Activated T-helper 17 cell treated with anti-CD3 and anti-CD28 coated beads, Interleukin-2, amount 50 U/mL, for 72 hours (primary cell): ENCODE measurements around the gene ZNF692. TPM values are rescaled to one million over a fixed set of nuclear protein-coding genes. Genes with fewer than 3 reads are reported as not detected.

Experiments
- ATAC-seq: fragments of 150-1000 bp; cut with Tn5 transposase; replicated peaks from 2 replicates; pipeline ENCODE4 v1.10.0; 2021; ENCODE audit warnings: mild to moderate bottlenecking, moderate library complexity
- H3K27ac Mint-ChIP-seq: one replicate; pipeline ENCODE4 v1.8.0; 2022; ENCODE audit warnings: mixed read lengths
- H3K27me3 Mint-ChIP-seq: one replicate; pipeline ENCODE4 v1.8.0; 2022; ENCODE audit warnings: mixed read lengths
- H3K36me3 Mint-ChIP-seq: one replicate; pipeline ENCODE4 v1.8.0; 2022; ENCODE audit warnings: low read depth, mild to moderate bottlenecking, mixed read lengths
- H3K4me1 Mint-ChIP-seq: one replicate; pipeline ENCODE4 v1.8.0; 2022; ENCODE audit warnings: mixed read lengths
- H3K4me3 Mint-ChIP-seq: one replicate; pipeline ENCODE4 v1.8.0; 2022; ENCODE audit warnings: mild to moderate bottlenecking, mixed read lengths
- H3K9me3 Mint-ChIP-seq: one replicate; pipeline ENCODE4 v1.8.0; 2022; ENCODE audit warnings: mixed read lengths
- total RNA-seq, 2 donors: library from RNA; stranded (reverse); gene quantifications; one replicate each; pipeline ENCODE4 v1.2.3, GENCODE V29; 2022

The ZNF692 gene
- total RNA-seq, 2 donors from 2014 or later = 103 to 108 TPM

DNA sequence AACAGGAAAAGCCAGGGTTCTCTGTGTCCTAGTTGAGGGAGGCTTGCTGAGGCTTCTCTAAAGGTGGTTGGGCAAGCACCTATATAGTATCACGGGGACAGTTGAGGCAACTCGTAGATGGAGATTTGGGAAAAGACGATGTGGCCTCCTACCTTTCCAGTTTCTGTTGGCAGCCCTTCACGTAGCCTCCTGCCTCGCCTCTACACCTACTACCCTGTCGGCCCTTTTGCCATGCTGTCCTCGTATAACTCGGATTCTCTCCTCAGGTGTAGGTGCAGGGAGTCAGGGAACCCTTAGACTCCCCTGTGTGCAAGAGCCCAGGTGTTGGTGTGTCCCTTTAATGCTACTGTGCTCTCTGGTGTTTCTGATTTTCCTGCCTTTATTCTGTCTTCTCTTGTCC is 10.3 kb downstream of the ZNF692 start:
- H3K9me3 Mint-ChIP-seq = no peaks in the 10 kb centered on the region
- no peaks in the 10 kb centered on the region for H3K27me3 Mint-ChIP-seq
- ATAC-seq = no peak
- H3K36me3 Mint-ChIP-seq = peaks cover 57% of the 10 kb centered on the region
- peaks cover 4% of the 10 kb centered on the region for H3K4me1 Mint-ChIP-seq
- H3K27ac Mint-ChIP-seq = no peak overlapping the region
- H3K4me3 Mint-ChIP-seq = no peak overlapping the region

DNA sequence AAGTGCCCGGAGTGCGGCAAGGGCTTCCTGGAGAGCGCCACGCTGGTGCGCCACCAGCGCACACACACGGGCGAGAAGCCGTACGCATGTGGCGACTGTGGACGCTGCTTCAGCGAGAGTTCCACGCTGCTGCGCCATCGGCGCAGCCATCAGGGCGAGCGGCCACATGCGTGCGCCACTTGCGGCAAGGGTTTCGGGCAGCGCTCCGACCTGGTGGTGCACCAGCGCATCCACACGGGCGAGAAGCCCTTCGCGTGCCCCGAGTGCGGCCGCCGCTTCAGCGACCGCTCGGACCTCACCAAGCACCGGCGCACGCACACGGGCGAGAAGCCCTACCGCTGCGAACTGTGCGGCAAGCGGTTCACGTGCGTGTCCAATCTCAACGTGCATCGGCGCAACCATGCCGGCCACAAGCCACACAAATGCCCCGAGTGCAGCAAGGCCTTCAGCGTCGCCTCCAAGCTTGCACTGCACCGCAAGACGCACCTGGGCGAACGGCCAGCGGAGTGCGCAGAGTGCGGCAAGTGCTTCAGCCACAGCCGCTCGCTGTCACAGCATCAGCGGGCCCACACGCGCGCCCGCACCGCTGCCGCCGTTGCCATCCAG is 10.8 kb downstream of the ZNF692 start:
- Mint-ChIP-seq H3K9me3 (no peaks in the 10 kb centered on the region), H3K27ac (no peak overlapping the region), H3K27me3 (no peaks in the 10 kb centered on the region), H3K4me3 (no peak overlapping the region), H3K4me1 (peaks cover 4% of the 10 kb centered on the region), H3K36me3 (peaks cover 58% of the 10 kb centered on the region)
- ATAC-seq = no peak

DNA sequence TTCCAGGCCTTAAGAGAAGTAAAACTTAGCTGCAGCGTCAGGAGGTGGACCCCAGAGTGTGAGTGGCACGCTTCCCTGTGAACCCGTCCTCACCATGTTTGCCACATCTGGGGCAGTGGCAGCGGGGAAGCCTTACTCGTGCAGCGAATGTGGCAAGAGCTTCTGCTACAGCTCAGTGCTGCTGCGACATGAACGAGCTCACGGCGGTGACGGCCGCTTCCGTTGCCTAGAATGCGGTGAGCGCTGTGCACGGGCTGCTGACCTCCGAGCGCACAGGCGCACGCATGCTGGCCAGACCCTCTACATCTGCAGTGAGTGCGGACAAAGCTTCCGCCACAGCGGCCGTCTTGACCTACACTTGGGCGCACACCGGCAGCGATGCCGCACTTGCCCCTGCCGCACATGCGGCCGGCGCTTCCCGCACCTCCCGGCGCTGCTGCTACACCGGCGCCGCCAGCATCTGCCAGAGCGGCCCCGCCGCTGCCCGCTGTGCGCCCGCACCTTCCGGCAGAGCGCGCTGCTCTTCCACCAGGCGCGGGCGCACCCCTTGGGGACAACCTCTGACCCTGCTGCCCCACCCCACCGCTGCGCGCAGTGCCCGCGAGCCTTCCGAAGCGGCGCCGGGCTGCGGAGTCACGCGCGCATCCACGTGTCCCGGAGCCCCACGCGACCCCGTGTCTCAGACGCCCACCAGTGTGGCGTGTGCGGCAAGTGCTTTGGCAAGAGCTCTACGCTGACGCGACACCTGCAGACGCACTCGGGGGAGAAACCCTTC is 11.5 kb downstream of the ZNF692 start:
- no peak overlapping the region for H3K27ac Mint-ChIP-seq
- no peak for ATAC-seq
- H3K27me3 Mint-ChIP-seq = no peaks in the 10 kb centered on the region
- peaks cover 58% of the 10 kb centered on the region for H3K36me3 Mint-ChIP-seq
- H3K9me3 Mint-ChIP-seq = no peaks in the 10 kb centered on the region
- H3K4me1 Mint-ChIP-seq = peaks cover 5% of the 10 kb centered on the region
- no peak overlapping the region for H3K4me3 Mint-ChIP-seq

DNA sequence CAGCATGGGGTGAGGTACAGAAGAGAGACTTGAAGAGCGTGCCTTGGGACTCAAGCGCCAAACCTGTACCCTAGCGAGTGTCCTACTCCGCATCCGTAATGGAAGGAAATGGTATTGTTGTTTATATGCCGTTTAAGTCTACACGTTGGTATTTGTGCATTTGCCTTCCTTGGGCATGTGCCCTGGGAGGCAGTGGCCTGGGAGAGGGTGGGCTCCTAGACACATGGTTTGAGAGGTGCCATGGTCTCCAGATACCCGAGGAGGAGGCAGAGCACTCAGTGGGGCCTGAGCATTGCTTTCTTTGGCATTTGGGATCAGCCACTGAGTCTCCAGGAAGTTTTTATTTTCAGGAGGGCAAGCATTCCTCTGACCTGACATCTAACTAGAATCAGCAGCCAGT is 14.4 kb downstream of the ZNF692 start:
- Mint-ChIP-seq H3K9me3 (no peaks in the 10 kb centered on the region), H3K27ac (no peak overlapping the region), H3K27me3 (no peaks in the 10 kb centered on the region), H3K36me3 (peaks cover 56% of the 10 kb centered on the region), H3K4me3 (no peak overlapping the region), H3K4me1 (peaks cover 15% of the 10 kb centered on the region)
- ATAC-seq = no peak

DNA sequence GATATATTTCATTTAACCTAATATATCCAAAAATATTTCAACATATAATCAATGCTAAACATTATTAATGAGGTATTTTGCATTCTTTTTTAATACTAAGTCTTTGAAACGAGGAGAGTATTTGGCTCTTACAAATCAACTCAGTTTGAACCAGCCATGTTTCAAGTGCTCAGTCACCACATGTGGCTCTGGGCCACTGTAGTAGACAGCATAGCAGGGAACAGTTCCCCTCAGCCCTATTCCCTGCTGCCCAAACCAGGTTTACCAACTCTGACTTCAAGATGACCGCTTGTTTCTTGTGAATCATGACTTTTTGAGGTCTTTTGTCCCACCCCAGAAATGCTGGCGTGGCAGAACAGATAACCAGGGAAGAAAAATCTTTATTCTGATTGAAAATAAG is 15.2 kb downstream of the ZNF692 start:
- H3K36me3 Mint-ChIP-seq = peaks cover 51% of the 10 kb centered on the region
- peaks cover 11% of the 10 kb centered on the region for H3K4me1 Mint-ChIP-seq
- H3K27me3 Mint-ChIP-seq = no peaks in the 10 kb centered on the region
- H3K9me3 Mint-ChIP-seq = no peaks in the 10 kb centered on the region
- no peak overlapping the region for H3K27ac Mint-ChIP-seq
- no peak for ATAC-seq
- H3K4me3 Mint-ChIP-seq = no peak overlapping the region

DNA sequence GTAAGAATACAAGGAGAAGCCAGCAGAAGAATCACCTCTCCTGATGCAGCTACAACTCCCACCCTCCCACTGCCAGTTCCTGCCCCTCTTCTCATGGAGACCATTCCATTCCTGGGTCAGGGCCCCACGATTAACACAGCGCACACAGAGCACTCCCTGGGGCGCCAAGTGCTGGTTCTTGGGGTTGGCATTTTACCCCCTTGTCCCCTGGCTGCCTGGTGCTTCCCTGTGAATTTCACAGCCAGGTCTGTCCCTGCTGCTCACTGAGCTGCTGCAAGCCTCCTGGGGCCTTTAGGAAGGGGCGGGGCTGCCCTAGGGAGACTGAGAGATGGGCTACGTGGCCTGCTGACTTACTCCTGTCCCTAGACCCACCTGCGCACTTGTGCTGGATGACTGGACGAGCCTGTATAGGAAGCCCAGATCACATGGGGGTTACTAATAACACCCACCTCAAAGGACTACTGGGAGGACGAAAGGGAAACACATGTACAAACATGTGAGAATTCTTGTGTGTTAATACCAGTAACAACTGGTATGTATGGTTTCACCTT is 16.0 kb downstream of the ZNF692 start:
- peak overlapping the region; percentile 26 for H3K27ac Mint-ChIP-seq
- H3K27me3 Mint-ChIP-seq = no peaks in the 10 kb centered on the region
- H3K4me3 Mint-ChIP-seq = no peak overlapping the region
- H3K4me1 Mint-ChIP-seq = peaks cover 11% of the 10 kb centered on the region
- no peaks in the 10 kb centered on the region for H3K9me3 Mint-ChIP-seq
- H3K36me3 Mint-ChIP-seq = peaks cover 46% of the 10 kb centered on the region
- no peak for ATAC-seq

DNA sequence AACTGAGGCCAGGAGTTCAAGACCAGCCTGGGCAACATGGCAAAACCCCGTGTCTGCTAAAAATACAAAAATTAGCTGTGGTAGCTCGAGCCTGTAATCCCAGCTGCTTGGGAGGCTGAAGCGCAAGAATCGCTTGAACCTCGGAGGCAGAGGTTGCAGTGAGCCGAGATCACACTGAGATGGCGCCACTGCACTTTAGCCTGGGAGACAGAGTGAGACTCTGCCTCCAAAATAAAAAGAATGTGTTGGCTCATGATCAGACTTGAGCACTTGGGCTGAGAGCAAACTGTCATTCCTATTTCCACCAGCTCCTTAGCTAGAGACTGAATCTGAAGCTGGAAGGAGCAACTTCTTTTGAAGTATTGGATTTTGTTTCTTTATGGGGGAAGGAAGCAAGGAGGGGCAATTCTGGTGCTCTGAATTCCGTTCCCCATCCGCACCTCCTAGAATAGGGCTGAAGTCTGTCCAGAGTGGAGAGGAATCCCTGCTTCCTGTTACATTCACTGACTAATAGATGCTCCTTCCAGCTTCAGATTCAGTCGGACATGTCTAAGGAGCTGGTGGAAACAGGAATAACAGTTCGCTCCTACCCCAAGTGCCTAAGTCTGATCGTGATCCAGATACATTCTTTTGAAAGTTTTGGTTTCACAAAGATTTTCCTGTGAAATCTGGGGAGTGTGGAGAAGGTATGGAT is 17.0 kb downstream of the ZNF692 start:
- Mint-ChIP-seq H3K36me3 (peaks cover 42% of the 10 kb centered on the region), H3K4me1 (peaks cover 11% of the 10 kb centered on the region), H3K9me3 (no peaks in the 10 kb centered on the region), H3K27me3 (no peaks in the 10 kb centered on the region), H3K27ac (peak overlapping the region; percentile 26), H3K4me3 (peak overlapping the region; percentile 32)
- no peak for ATAC-seq

DNA sequence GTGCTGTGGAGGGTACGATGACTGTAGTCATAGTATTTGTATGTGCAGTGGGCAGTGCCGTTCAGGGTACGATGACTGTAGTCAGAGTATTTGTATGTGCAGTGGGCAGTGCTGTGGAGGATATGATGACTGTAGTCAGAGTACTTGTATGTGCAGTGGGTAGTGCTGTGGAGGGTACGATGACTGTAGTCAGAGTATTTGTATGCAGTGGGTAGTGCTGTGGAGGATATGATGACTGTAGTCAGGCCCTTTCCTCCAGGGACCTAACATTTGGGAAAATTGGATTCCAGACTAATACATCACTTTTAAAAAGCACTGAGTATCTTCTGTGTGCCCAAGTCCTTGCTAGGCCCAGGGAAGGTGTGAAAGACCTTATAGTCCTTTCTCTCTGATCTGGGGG is 17.9 kb downstream of the ZNF692 start:
- H3K4me3 Mint-ChIP-seq = peak overlapping the region; percentile 32
- H3K9me3 Mint-ChIP-seq = no peaks in the 10 kb centered on the region
- H3K4me1 Mint-ChIP-seq = peaks cover 11% of the 10 kb centered on the region
- H3K27ac Mint-ChIP-seq = no peak overlapping the region
- H3K27me3 Mint-ChIP-seq = no peaks in the 10 kb centered on the region
- no peak for ATAC-seq
- peaks cover 33% of the 10 kb centered on the region for H3K36me3 Mint-ChIP-seq

DNA sequence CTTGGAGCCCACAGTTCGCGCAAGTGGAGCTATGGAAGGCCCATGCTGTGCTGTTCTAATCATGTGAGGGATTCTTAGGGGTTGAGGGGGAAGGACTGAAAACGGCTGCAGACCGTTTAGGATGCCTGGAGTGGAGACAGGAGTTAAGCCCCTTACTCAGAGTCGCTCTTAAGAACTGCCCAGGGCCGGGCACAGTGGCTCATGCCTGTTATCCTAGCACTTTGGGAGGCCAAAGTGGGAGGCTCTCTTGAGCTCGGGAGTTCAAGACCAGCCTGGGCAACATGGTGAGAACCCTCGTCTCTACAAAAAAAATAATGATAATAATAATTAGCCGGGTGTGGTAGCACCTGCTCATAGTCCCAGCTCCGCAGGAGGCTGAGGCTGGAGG is 19.7 kb downstream of the ZNF692 start:
- no peaks in the 10 kb centered on the region for H3K27me3 Mint-ChIP-seq
- H3K9me3 Mint-ChIP-seq = no peaks in the 10 kb centered on the region
- no peak for ATAC-seq
- peaks cover 15% of the 10 kb centered on the region for H3K36me3 Mint-ChIP-seq
- H3K4me3 Mint-ChIP-seq = no peak overlapping the region
- H3K27ac Mint-ChIP-seq = peak overlapping the region; percentile 90
- H3K4me1 Mint-ChIP-seq = peaks cover 11% of the 10 kb centered on the region

DNA sequence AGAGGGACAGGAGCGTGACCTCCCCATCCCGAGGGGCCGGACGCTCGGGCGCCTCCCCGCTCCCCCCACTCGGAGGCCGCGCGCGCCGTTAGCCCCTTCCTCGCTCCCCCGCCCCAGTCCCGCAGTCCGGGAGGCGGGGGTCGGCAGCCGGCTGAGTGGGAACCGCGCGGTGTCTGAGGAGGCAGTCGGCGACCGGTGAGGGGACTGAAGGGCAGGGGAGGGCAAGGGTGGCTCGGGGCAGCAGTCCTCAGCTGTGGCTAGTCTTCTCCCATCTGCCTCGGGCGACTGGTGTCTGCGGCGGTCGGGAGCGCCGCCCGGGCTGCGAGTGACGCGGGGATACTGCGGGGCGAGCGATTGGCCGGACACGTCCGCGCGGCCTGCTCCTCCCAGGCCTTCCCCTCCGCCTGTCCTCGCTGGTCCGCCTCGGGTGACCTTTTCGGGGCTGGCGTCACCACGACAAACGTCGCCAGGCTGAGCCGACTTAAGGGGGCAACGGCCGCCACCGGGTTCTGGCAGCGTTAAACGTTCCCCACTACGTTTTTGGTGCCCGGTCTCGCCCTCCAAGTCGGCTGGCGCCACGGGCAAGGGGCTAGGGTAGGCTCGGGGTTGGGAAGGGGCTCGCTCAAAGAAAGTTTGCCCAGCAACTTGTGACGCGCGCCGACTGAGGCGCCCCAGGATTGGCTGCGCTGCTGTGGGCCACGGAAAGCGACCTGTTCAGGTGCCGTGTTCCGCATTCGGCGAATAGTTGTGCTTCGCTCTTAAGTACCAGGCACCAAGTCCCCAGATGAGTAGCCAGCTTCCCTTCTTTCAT is 20.3 kb downstream of the ZNF692 start:
- Mint-ChIP-seq H3K27me3 (no peaks in the 10 kb centered on the region), H3K4me1 (peaks cover 11% of the 10 kb centered on the region), H3K27ac (peak overlapping the region; percentile 90), H3K36me3 (peaks cover 9% of the 10 kb centered on the region), H3K9me3 (no peaks in the 10 kb centered on the region), H3K4me3 (no peak overlapping the region)
- peak; percentile 75 for ATAC-seq

DNA sequence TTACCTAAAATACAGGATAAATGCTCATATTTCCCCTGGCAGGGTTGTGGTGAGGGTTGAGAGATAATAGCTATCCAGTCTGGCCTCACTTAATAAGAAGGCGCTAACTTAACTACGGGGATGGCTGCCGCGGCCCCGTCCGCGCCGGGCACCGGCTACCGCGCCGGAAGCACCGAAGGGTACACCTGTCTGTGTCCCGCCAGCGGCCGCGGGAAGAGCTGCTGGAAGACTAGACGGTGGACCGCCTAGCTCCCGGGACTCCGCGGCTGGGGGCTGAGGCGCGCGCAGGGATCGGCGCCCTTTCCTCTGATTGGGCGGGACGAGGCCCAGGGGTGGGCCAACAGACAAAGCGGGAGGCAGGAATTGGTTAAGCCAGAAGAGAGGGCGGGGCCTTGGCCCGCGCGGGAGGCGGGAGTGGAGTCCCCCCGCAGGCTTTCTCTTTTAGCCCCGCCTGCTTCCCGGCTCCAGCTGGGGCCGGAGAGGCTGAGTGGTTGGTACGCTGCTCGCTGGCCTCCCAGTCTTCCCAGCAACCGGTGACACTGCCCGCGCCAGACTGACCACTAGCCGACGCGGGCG is 21.0 kb downstream of the ZNF692 start, which contains the start of gene ZNF672:
Gene ZNF672, plus strand, starts transcription at position 444 of the 576 bp plus-strand sequence. CDS start 9,051 bp downstream, outside the sequence.
- ATAC-seq = peak; percentile 86
- Mint-ChIP-seq H3K9me3 (no peaks in the 10 kb centered on the region), H3K36me3 (peaks cover 8% of the 10 kb centered on the region), H3K27me3 (no peaks in the 10 kb centered on the region), H3K4me1 (peaks cover 11% of the 10 kb centered on the region), H3K27ac (peak within 1 kb of the TSS; percentile 90), H3K4me3 (no peak within 1 kb of the TSS)

DNA sequence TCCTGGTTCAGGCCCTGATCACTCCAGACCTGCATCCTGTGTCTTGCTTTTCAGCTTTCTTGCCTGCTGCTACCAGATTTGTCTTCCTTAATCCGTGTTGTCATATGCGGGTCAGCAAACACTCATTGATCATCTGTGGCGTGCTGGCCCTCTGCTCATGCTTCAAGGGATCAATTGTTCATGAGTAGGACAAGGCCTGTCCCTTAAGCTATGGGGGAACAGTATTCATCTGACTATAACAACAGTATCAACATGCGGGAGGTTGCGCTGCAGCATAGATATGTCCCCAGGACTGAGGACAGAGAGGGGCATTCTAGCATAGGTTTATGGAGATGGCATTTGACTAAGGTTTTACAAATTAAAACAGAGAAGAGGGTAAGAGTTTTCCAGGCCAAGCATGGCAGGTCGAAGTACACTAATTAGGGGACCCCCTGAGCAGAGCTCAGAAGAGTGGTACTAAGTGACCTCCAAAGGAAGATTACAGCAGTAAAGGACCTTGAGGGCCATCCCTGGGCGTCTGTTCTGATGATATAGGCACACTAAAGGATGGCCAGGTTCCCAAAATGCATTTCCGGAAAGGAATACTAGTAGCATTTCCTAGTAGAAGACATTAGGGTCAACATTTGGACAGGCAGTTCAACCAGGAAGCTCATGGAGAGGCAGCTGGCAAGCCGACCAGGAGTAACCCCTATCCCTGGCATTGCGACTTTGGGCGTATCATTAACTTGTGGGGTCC is 21.7 kb downstream of the ZNF692 start:
- peaks cover 8% of the 10 kb centered on the region for H3K4me1 Mint-ChIP-seq
- no peak overlapping the region for H3K27ac Mint-ChIP-seq
- ATAC-seq = no peak
- H3K36me3 Mint-ChIP-seq = peaks cover 7% of the 10 kb centered on the region
- H3K9me3 Mint-ChIP-seq = no peaks in the 10 kb centered on the region
- H3K27me3 Mint-ChIP-seq = no peaks in the 10 kb centered on the region
- no peak overlapping the region for H3K4me3 Mint-ChIP-seq

DNA sequence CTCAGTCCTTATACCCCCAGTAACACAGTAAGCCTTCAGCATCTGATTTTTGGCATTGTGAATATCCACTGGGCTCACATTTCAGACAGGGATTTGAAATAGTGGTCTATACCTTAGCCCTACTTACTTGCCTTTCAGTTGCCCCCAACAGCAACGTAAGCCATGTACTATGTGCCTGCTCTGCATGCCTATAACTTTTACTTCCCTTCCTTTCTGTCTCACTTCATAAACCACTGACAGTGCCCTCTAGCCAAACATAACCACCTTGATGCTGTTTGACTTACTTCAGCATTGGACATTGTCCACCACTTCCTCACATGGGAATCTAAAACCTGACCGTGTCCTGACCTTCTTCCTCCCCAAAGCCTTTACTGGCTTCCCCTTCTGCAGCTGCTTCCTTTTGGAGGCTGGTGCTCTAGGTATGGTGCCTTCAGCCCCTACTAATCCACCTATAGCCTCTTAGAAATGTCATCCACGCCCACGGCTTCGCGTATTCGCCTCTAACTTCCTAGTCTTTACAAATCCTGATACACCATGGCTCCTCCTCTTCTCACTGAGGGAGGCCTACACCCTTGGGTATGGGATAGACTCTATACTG is 24.4 kb downstream of the ZNF692 start:
- Mint-ChIP-seq H3K36me3 (peaks cover 4% of the 10 kb centered on the region), H3K4me3 (no peak overlapping the region), H3K9me3 (no peaks in the 10 kb centered on the region), H3K27me3 (no peaks in the 10 kb centered on the region), H3K4me1 (no peaks in the 10 kb centered on the region), H3K27ac (no peak overlapping the region)
- ATAC-seq = no peak
